SU-DHL-6 (cell line): ENCODE results near the gene CIAO2B.

Experiments
- H2AFZ ChIP-seq: fragments of 200-600 bp; sonication (generic); 2 replicates; pipeline ENCODE4 v1.6.1; 2014; ENCODE audit warnings: low read depth, mild to moderate bottlenecking, moderate library complexity, mixed read lengths, antibody characterized with exemption, low read length; ENCODE audit not compliant: severe bottlenecking
- H3F3A ChIP-seq: fragments of 200-600 bp; shearing (Covaris generic); 2 replicates; pipeline ENCODE4 v1.6.0; 2016; ENCODE audit warnings: antibody characterized with exemption, mild to moderate bottlenecking; ENCODE audit not compliant: insufficient read depth
- H3K27ac ChIP-seq: fragments of 200-600 bp; sonication (generic); 2 replicates; pipeline ENCODE4 v1.5.1; 2016; ENCODE audit warnings: low read depth, mild to moderate bottlenecking, low read length, moderate library complexity, mixed read lengths
- H3K27me3 ChIP-seq: fragments of 200-600 bp; sonication (generic), shearing (Covaris generic); 2 replicates; pipeline ENCODE4 v1.6.0; 2014; ENCODE audit warnings: mild to moderate bottlenecking, low read length
- H3K36me3 ChIP-seq: fragments of 200-600 bp; sonication (generic); 2 replicates; pipeline ENCODE4 v1.6.1; 2014; ENCODE audit warnings: mild to moderate bottlenecking, low read length, mixed read lengths
- H3K4me2 ChIP-seq: fragments of 300-600, 200-600 bp; shearing (Covaris generic), sonication (generic); 2 replicates; pipeline ENCODE4 v1.6.0; 2014; ENCODE audit warnings: low read length, low read depth, mild to moderate bottlenecking; ENCODE audit not compliant: poor library complexity, severe bottlenecking
- H3K4me3 ChIP-seq: fragments of 200-600 bp; sonication (generic); 2 replicates; pipeline ENCODE4 v1.5.1; 2014; ENCODE audit warnings: antibody characterized with exemption, low read length, mild to moderate bottlenecking, mixed read lengths; ENCODE audit not compliant: insufficient read depth, poor library complexity, severe bottlenecking
- H3K79me2 ChIP-seq: fragments of 200-600 bp; sonication (generic); 2 replicates; pipeline ENCODE4 v1.6.1; 2014; ENCODE audit warnings: mild to moderate bottlenecking, low read length, moderate library complexity; ENCODE audit not compliant: insufficient read depth
- H3K9ac ChIP-seq: fragments of 200-600 bp; sonication (generic); 2 replicates; pipeline ENCODE4 v1.7.0; 2014; ENCODE audit warnings: mild to moderate bottlenecking, low read length
- H3K9me2 ChIP-seq: fragments of 200-600 bp; sonication (generic); replicated peaks from 2 replicates; pipeline ENCODE4 v1.6.1; 2014; ENCODE audit warnings: low read length; ENCODE audit not compliant: insufficient read depth
- H3K9me3 ChIP-seq: fragments of 200-600 bp; sonication (generic); 2 replicates; pipeline ENCODE4 v1.6.1; 2014; ENCODE audit warnings: low read length, mixed read lengths; ENCODE audit not compliant: insufficient read depth
- H4K20me1 ChIP-seq: fragments of 200-600 bp; sonication (generic); 2 replicates; pipeline ENCODE4 v1.6.1; 2014; ENCODE audit warnings: low read depth, mild to moderate bottlenecking, antibody characterized with exemption, low read length, moderate library complexity, mixed read lengths
- EZH2phosphoT487 ChIP-seq: fragments of 200-600 bp; sonication (generic), shearing (Covaris generic); conservative IDR thresholded peaks from 2 replicates; pipeline ENCODE4 v1.6.1; 2018; ENCODE audit warnings: mild to moderate bottlenecking, antibody characterized with exemption, low read length, moderate library complexity, mixed read lengths
- TF ChIP-seq, protein P1 (sequence below): fragments of 200-600 bp; sonication (generic); IDR thresholded peaks from one replicate; pipeline ENCODE4 v1.5.1; 2017; ENCODE audit warnings: antibody characterized with exemption, mild to moderate bottlenecking, low read length, moderate library complexity; ENCODE audit not compliant: insufficient read depth, poor library complexity, severe bottlenecking

CIAO2B gene

DNA sequence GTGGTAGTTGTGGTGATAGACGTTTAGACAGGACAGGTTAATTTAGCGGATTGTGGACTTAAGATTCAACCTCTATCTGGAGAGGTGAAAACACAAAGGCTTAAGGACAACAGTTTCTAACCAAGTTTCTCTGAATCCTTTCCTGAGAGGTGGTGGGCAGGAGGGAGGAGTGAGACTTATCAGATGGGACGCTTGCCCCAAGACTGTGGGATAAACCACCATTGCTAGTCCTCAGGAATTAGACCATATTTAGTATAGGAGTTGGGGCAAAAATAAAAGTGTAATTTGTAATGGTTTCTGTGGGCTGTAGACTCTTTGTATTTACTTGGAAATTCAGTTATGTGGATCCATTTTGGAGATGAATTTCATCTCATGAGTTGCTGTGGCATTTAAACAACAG, 47.3 kb downstream of the CIAO2B start:
- no peak overlapping the region for H3K27ac ChIP-seq
- no peaks in the 10 kb centered on the region for H3K79me2 ChIP-seq
- no peaks in the 10 kb centered on the region for H3K9me2 ChIP-seq
- no peak overlapping the region for H2AFZ ChIP-seq
- TF ChIP-seq EZH2phosphoT487 = no peak
- TF ChIP-seq, protein P1, sequence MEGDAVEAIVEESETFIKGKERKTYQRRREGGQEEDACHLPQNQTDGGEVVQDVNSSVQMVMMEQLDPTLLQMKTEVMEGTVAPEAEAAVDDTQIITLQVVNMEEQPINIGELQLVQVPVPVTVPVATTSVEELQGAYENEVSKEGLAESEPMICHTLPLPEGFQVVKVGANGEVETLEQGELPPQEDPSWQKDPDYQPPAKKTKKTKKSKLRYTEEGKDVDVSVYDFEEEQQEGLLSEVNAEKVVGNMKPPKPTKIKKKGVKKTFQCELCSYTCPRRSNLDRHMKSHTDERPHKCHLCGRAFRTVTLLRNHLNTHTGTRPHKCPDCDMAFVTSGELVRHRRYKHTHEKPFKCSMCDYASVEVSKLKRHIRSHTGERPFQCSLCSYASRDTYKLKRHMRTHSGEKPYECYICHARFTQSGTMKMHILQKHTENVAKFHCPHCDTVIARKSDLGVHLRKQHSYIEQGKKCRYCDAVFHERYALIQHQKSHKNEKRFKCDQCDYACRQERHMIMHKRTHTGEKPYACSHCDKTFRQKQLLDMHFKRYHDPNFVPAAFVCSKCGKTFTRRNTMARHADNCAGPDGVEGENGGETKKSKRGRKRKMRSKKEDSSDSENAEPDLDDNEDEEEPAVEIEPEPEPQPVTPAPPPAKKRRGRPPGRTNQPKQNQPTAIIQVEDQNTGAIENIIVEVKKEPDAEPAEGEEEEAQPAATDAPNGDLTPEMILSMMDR = no peak
- H3K4me3 ChIP-seq = no peak overlapping the region
- H3K4me2 ChIP-seq = no peak overlapping the region
- H3K27me3 ChIP-seq = no peaks in the 10 kb centered on the region
- no peaks in the 10 kb centered on the region for H3F3A ChIP-seq
- no peaks in the 10 kb centered on the region for H3K9me3 ChIP-seq
- H4K20me1 ChIP-seq = no peaks in the 10 kb centered on the region
- no peak overlapping the region for H3K9ac ChIP-seq
- H3K36me3 ChIP-seq = peaks cover 3% of the 10 kb centered on the region; the same call in 1 of the 2 replicates

DNA sequence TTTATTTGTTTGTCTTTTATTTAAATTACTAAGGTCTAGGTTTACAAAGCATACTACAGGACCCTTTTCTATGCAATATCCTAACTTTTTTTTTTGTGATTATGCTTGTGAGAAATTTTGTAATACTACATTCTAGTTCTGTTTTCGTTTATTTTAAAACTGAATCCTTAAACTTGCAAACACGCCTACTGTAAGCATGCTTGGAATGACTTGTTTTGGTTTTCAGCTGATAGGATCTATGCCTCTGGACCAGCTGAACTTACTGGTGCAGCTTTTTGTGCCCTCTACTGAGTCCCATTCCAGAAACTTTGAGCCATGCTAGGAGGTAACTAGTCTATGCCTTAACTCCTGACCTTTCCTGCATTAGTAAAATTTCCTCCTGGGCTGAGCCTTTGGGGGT, 47.9 kb downstream of the CIAO2B start:
- TF ChIP-seq, protein P1 = no peak
- no peak for TF ChIP-seq EZH2phosphoT487
- no peak overlapping the region for H3K4me2 ChIP-seq
- H3K9me3 ChIP-seq = no peaks in the 10 kb centered on the region
- peaks cover 5% of the 10 kb centered on the region; the same call in 1 of the 2 replicates for H3K79me2 ChIP-seq
- H3K9me2 ChIP-seq = no peaks in the 10 kb centered on the region
- no peak overlapping the region for H3K4me3 ChIP-seq
- no peaks in the 10 kb centered on the region for H3F3A ChIP-seq
- no peak overlapping the region for H3K9ac ChIP-seq
- H4K20me1 ChIP-seq = no peaks in the 10 kb centered on the region
- H3K27me3 ChIP-seq = no peaks in the 10 kb centered on the region
- H3K36me3 ChIP-seq = peaks cover 3% of the 10 kb centered on the region; the same call in 1 of the 2 replicates
- H2AFZ ChIP-seq = no peak overlapping the region
- H3K27ac ChIP-seq = no peak overlapping the region

DNA sequence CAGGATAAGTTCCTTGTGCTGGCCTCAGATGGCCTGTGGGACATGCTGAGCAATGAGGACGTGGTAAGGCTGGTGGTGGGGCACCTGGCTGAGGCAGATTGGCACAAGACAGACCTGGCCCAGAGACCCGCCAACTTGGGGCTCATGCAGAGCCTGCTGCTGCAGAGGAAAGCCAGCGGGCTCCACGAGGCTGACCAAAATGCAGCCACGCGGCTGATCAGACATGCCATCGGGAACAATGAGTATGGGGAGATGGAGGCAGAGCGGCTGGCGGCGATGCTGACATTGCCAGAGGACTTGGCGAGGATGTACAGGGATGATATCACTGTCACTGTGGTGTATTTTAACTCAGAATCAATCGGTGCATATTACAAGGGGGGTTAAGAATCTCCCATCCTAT, 48.7 kb downstream of the CIAO2B start:
- H3K9ac ChIP-seq = no peak overlapping the region
- TF ChIP-seq, protein P1 = no peak
- no peak for TF ChIP-seq EZH2phosphoT487
- H3K79me2 ChIP-seq = peaks cover 7% of the 10 kb centered on the region; the same call in 1 of the 2 replicates
- no peaks in the 10 kb centered on the region for H4K20me1 ChIP-seq
- H2AFZ ChIP-seq = no peak overlapping the region
- H3K9me3 ChIP-seq = no peaks in the 10 kb centered on the region
- no peak overlapping the region for H3K27ac ChIP-seq
- H3K4me3 ChIP-seq = no peak overlapping the region
- no peaks in the 10 kb centered on the region for H3K27me3 ChIP-seq
- no peaks in the 10 kb centered on the region for H3K9me2 ChIP-seq
- H3K4me2 ChIP-seq = no peak overlapping the region
- peaks cover 3% of the 10 kb centered on the region; the same call in 1 of the 2 replicates for H3K36me3 ChIP-seq
- H3F3A ChIP-seq = no peaks in the 10 kb centered on the region
